Erythroblast (primary cell): ENCODE results near the gene HOXD11.

ENCODE experiments used
- GATA1 ChIP-seq: IDR thresholded peaks from 2 replicates; pipeline ENCODE4 v1.6.1; 2011; ENCODE audit warnings: low read depth, mild to moderate bottlenecking, control low read depth, low read length, moderate library complexity
- POLR2A ChIP-seq: IDR thresholded peaks from 2 replicates; pipeline ENCODE4 v1.6.1; 2011; ENCODE audit warnings: mild to moderate bottlenecking, low read length

- TF ChIP-seq POLR2A (no peak), GATA1 (no peak)
These were observed at the start of gene HOXD11 for GRCh38 chr2:176106581-176107539.
